Cardiac fibroblast (primary cell): ENCODE data around the gene COX17.

ENCODE experiments used
- DNase-seq, 2 donors: peaks; one replicate each; pipeline versions ENCODE4 v3.0.0 to v3.0.0-alpha.2; 2010; ENCODE audit warnings: low read depth in 2 of 2
- H3K4me3 ChIP-seq, 2 donors: replicated peaks in 1 of 2; 1 replicate in 1 of 2; 2 replicates in 1 of 2; pipeline ENCODE4 v1.5.1; 2011; ENCODE audit warnings: low read depth in 2 of 2, low read length in 2 of 2, mild to moderate bottlenecking in 2 of 2, moderate library complexity in 1 of 2
- TF ChIP-seq, protein P1 (sequence below): IDR thresholded peaks from one replicate; pipeline ENCODE4 v1.5.1; 2011; ENCODE audit warnings: low read depth, mild to moderate bottlenecking, low read length, inconsistent platforms

COX17 gene

DNA sequence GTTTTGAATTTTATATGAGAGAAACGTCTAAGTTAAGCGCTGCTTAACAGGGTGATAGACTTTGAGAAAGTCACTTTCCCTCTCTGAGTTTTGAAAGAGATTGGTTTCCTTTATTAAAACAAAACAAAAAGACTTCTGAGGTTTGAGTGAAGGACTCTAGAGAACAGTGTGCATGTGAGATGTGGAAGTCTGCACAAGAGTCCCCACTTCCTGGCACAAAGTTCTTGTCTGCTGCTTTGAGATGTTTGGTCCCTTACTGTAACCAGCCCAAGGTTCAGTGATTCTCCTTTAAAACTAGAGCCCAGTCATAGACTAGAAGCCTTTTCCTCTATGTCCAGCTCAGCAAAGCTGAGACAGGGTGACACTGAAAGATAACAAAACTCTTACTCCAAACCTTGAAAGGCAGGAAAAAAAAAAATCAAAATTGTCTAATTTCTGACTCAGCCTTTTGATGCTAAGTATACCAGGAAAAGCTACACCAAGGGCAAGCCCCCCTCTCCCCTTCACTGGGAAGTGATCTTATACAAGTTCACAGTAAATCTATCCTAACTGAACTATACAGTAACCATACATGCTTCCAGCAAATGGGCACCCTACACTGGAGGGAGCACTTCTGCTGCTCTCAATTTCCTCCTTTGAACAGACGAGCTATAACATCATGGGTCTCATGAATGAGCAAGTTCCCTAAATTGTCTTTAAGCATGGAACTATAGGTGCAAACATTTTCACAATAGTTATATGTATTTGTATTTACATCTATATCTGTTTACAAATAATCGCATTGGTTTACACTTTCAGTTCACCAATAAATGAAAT lies 19.1 kb downstream of the COX17 start:
- TF ChIP-seq, protein P1, sequence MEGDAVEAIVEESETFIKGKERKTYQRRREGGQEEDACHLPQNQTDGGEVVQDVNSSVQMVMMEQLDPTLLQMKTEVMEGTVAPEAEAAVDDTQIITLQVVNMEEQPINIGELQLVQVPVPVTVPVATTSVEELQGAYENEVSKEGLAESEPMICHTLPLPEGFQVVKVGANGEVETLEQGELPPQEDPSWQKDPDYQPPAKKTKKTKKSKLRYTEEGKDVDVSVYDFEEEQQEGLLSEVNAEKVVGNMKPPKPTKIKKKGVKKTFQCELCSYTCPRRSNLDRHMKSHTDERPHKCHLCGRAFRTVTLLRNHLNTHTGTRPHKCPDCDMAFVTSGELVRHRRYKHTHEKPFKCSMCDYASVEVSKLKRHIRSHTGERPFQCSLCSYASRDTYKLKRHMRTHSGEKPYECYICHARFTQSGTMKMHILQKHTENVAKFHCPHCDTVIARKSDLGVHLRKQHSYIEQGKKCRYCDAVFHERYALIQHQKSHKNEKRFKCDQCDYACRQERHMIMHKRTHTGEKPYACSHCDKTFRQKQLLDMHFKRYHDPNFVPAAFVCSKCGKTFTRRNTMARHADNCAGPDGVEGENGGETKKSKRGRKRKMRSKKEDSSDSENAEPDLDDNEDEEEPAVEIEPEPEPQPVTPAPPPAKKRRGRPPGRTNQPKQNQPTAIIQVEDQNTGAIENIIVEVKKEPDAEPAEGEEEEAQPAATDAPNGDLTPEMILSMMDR = no peak
- no peak overlapping the region for H3K4me3 ChIP-seq
- no peak for DNase-seq

DNA sequence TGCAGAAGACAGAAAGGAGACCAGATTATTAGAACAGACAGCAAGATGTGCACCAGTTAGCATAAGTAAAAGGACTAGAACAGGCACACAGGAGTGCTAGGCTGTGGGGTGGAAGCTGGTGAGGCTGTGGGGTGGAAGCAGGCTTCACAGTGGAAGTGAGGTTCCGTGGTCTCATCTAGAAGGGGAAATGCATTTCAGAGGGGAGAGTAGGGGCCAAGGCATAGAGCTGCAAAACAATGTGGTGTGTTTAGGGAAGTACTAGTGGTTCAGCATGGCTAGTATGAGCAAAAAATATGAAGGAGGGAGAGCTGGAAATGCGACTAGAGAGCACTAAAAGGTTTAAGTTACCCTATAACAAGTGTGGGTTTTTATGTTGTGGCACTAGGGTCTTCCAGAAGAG lies 23.3 kb downstream of the COX17 start:
- TF ChIP-seq, protein P1 = no peak
- no peak for DNase-seq
- H3K4me3 ChIP-seq = no peak overlapping the region

GRCh38 chr3:119652306-119653033 lies 24.7 kb downstream of the COX17 start:
- TF ChIP-seq, protein P1 = no peak
- no peak for DNase-seq

GRCh38 chr3:119649761-119650160 lies 27.4 kb downstream of the COX17 start:
- TF ChIP-seq, protein P1 = no peak
- peak in 1 of 2 donors; percentile 54 for DNase-seq
- no peak overlapping the region for H3K4me3 ChIP-seq

More at GRCh38 chr3:119652306-119653033, 24.7 kb downstream of the COX17 start:
- no peak overlapping the region for H3K4me3 ChIP-seq

GRCh38 chr3:119647843-119648575 lies 29.2 kb downstream of the COX17 start:
- H3K4me3 ChIP-seq = no peak overlapping the region
- TF ChIP-seq, protein P1 = no peak
- peak in 1 of 2 donors; percentile 77 for DNase-seq

- no peak overlapping the region for H3K4me3 ChIP-seq
- TF ChIP-seq, protein P1 = no peak
- DNase-seq = peak in 1 of 2 donors; percentile 73
Measured at GRCh38 chr3:119647171-119647570, 30.0 kb downstream of the COX17 start.
